ENCODE results near the gene CCDC91. TPM values are rescaled to one million over a fixed set of nuclear protein-coding genes. Genes with fewer than 3 reads are reported as not detected.

Gene CCDC91
- total RNA-seq, 2 donors from 2014 or later = 17.6 to 20.2 TPM

DNA sequence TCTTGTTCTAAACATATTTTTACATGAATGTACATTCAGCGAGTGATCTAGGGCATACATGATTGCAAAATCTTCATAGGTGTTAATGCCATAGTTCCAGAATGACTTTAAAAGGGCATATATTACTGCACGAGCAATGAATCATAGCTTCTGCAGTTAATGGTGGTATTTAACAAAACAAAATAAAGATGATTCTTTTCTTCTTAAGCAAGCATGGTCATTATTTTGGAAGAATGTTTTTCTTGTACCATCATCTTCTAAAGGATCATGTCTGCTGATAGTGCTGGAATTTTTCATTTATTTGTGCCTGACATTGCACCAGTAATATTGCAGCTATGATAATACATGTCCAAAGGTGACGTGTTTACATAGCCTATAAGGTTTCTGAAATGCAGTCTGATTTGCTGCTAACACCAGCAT lies 388.6 kb downstream of the CCDC91 start:
- Mint-ChIP-seq H3K4me1 (ENCODE audit: low read depth) (no peaks in the 10 kb centered on the region), H3K36me3 (ENCODE audit: insufficient read depth in 2 of 2) (peaks cover 0 to 7% of the 10 kb centered on the region in 2 donors), H3K27me3 (ENCODE audit: low read depth) (no peaks in the 10 kb centered on the region), H3K4me3 (no peak overlapping the region), H3K27ac (no peak overlapping the region), H3K9me3 (peaks cover 0 to 5% of the 10 kb centered on the region in 2 donors)
- DNase-seq = no peak
- peak; percentile 58 to 64 for ATAC-seq (replicated peaks in 1 of 2)

DNA sequence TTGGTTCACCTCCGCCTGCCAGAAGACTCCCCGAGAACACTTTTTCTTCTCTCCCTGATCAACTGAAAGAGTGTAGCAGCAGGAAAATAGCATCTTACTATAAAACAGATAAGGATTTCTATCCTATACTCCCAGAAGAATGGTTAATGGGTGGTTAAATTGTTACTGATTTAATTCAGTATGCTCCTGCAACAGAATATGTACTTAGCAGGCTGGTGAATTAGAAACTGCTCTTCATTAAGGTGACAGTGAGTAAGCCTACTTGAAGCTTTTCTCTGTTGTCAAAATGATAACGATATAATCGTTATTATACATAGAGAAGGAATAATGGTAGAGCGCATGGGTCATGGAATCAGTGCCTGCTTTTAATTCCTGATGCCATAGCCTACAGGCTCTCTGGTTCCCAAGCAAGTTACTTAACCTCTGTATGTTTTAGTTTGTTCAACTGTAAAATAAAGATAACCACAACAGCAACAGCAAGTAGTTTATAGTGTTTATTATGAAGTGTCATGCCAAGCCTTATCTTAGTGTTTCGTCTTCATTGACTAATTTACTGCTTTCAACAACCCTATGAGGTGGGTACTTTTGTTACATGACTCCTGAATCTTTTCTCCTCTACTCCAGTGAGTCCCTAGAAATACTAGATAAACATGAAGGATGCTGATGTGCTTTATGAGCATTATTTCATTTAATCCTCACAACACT lies 392.6 kb downstream of the CCDC91 start:
- Mint-ChIP-seq H3K4me1 (ENCODE audit: low read depth) (no peaks in the 10 kb centered on the region), H3K4me3 (no peak overlapping the region), H3K27ac (no peak overlapping the region), H3K36me3 (ENCODE audit: insufficient read depth in 2 of 2) (peaks cover 0 to 4% of the 10 kb centered on the region in 2 donors), H3K27me3 (ENCODE audit: low read depth) (no peaks in the 10 kb centered on the region), H3K9me3 (peaks cover 0 to 5% of the 10 kb centered on the region in 2 donors)
- DNase-seq (no peak), ATAC-seq (replicated peaks in 1 of 2) (peak in 1 of 2 donors; percentile 25)

DNA sequence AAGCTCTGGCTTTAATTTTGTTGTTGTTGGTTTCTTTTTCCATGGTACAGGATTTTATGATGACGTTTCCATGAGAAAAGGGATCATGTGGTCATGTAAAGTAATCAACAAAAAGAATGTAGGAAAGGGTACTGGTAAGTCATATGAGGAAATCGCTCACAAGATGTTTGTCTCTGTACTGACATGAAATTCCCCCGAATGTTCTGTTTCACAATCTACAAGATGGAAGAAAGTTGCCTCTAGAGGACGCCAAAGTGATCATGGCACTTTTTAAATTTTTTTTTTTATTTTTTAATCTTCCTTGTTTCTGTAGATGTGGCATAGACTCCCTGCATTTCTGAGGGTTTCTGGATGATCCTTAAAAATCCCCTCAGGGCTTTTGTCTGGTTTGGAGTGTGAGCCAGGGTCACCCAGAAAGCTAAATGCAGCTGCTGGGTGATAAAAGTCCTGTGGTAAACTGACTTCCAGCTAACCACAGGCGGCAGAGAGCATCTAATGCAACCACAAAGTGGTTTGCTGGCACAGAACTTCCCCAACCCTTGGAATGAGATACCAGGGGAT lies 393.5 kb downstream of the CCDC91 start:
- no peak overlapping the region for H3K4me3 Mint-ChIP-seq
- H3K4me1 Mint-ChIP-seq (ENCODE audit: low read depth) = no peaks in the 10 kb centered on the region
- no peak for DNase-seq
- no peak for ATAC-seq (replicated peaks in 1 of 2)
- no peak overlapping the region for H3K27ac Mint-ChIP-seq
- peaks cover 0 to 5% of the 10 kb centered on the region in 2 donors for H3K9me3 Mint-ChIP-seq
- peaks cover 0 to 4% of the 10 kb centered on the region in 2 donors for H3K36me3 Mint-ChIP-seq (ENCODE audit: insufficient read depth in 2 of 2)
- H3K27me3 Mint-ChIP-seq (ENCODE audit: low read depth) = no peaks in the 10 kb centered on the region

DNA sequence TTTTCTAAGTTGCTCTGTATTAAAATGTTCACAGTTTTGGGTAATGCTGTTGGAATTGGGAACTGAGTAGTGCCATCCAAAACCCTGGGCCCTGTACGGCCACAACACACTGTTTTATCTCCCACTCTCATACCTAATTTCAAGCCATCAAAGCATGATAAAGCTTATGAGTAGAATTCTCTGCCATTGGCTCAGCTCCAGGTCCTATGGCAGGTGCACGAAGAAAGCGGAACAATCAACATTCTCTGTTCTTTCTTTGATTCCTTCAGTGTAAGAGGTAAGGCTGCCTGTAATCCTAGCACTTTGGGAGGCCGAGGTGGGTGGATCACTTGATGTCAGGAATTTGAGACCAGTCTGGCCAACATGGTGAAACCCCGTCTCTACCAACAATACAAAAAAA lies 394.9 kb downstream of the CCDC91 start:
- H3K27me3 Mint-ChIP-seq (ENCODE audit: low read depth) = no peaks in the 10 kb centered on the region
- no peak overlapping the region for H3K27ac Mint-ChIP-seq
- peaks cover 0 to 2% of the 10 kb centered on the region in 2 donors for H3K36me3 Mint-ChIP-seq (ENCODE audit: insufficient read depth in 2 of 2)
- peaks cover 0 to 3% of the 10 kb centered on the region in 2 donors for H3K9me3 Mint-ChIP-seq
- no peak overlapping the region for H3K4me3 Mint-ChIP-seq
- DNase-seq = no peak
- no peak for ATAC-seq (replicated peaks in 1 of 2)
- H3K4me1 Mint-ChIP-seq (ENCODE audit: low read depth) = no peaks in the 10 kb centered on the region

DNA sequence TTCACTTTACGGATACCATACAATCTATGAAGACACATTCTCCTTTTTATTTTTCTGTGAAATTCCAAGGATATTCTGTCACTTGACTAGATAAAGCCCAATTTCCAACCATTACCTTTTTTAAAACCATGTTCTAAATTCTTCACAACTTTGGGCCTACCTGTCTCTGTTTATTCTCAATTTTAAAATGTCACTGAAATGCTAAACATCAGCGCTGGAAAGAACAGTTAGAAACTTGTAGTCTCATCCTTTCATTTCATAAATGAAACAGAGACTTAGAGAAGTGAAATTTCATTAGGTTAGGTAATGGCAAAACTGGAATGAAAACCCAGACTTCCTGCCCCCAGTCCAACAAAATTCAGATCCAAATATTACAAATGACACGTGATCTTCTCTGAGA lies 396.2 kb downstream of the CCDC91 start:
- H3K27me3 Mint-ChIP-seq (ENCODE audit: low read depth) = no peaks in the 10 kb centered on the region
- H3K36me3 Mint-ChIP-seq (ENCODE audit: insufficient read depth in 2 of 2) = no peaks in the 10 kb centered on the region
- DNase-seq (no peak), ATAC-seq (replicated peaks in 1 of 2) (no peak)
- no peak overlapping the region for H3K27ac Mint-ChIP-seq
- no peak overlapping the region for H3K4me3 Mint-ChIP-seq
- no peaks in the 10 kb centered on the region for H3K4me1 Mint-ChIP-seq (ENCODE audit: low read depth)
- peaks cover 1 to 2% of the 10 kb centered on the region in 2 donors for H3K9me3 Mint-ChIP-seq

DNA sequence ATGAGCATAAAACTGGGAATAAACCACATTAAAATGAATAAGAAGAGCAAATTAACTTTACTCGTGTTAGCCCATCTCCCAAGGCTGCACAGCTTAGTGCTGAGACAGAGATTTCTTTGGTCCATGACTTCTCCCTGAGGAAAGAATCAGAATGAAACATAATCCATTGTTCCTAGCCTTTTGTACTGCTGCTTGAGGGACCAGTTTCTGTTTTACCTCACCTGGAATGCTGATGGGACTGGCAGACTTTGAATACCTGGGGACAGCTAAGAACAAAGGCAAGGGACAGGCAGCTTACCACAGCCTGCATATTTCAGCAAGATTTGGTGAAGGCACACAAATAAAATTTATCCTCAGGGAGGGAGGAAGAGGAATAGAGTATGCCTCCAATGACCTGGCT lies 401.6 kb downstream of the CCDC91 start:
- Mint-ChIP-seq H3K27ac (no peak overlapping the region), H3K9me3 (peaks cover 6 to 12% of the 10 kb centered on the region in 2 donors), H3K36me3 (ENCODE audit: insufficient read depth in 2 of 2) (peaks cover 3 to 4% of the 10 kb centered on the region in 2 donors), H3K4me3 (no peak overlapping the region), H3K4me1 (ENCODE audit: low read depth) (no peaks in the 10 kb centered on the region), H3K27me3 (ENCODE audit: low read depth) (peaks cover under 1% of the 10 kb centered on the region)
- no peak for DNase-seq
- ATAC-seq (replicated peaks in 1 of 2) = no peak

Other genes with a start within 250 kb of the CCDC91 start
- gene PTHLH, start 217.7 kb upstream of the CCDC91 start, total RNA-seq = not detected

All from activated T-cell treated with anti-CD3 and anti-CD28 coated beads, Interleukin-2, amount 50 U/mL, for 72 hours (primary cell).